H9 (cell line): Measurements from ENCODE around the gene AP4M1. TPM values are rescaled to one million over a fixed set of nuclear protein-coding genes. Genes with fewer than 3 reads are reported as not detected.

Experiments
- DNase-seq: peaks from one replicate; pipeline ENCODE4 v3.0.0-alpha.2; 2017
- H2AFZ ChIP-seq: one replicate; pipeline ENCODE4 v1.6.1; 2013; ENCODE audit warnings: mild to moderate bottlenecking, low read length, control low read depth, moderate library complexity
- H2AK5ac ChIP-seq: 2 replicates; pipeline ENCODE4 v1.6.1; 2013; ENCODE audit warnings: low read length, control low read depth, mixed read lengths; ENCODE audit not compliant: insufficient read length
- H2BK120ac ChIP-seq: one replicate; pipeline ENCODE4 v1.6.1; 2013; ENCODE audit warnings: low read depth, mild to moderate bottlenecking, low read length, control low read depth, inconsistent platforms; ENCODE audit not compliant: poor library complexity, severe bottlenecking
- H2BK12ac ChIP-seq: 2 replicates; pipeline ENCODE4 v1.6.1; 2013; ENCODE audit warnings: low read length, control low read depth, mixed read lengths, low read depth; ENCODE audit not compliant: insufficient read length
- H2BK15ac ChIP-seq: 2 replicates; pipeline ENCODE4 v1.6.1; 2013; ENCODE audit warnings: low read depth, low read length, control low read depth
- H2BK20ac ChIP-seq: one replicate; pipeline ENCODE4 v1.6.1; 2013; ENCODE audit warnings: low read depth, mild to moderate bottlenecking, low read length, control low read depth, inconsistent platforms; ENCODE audit not compliant: poor library complexity, severe bottlenecking
- H2BK5ac ChIP-seq: 2 replicates; pipeline ENCODE4 v1.6.1; 2013; ENCODE audit warnings: low read length, control low read depth, mixed read lengths; ENCODE audit not compliant: insufficient read length
- H3K14ac ChIP-seq: 2 replicates; pipeline ENCODE4 v1.6.1; 2013; ENCODE audit warnings: low read length, control low read depth; ENCODE audit not compliant: insufficient read depth
- H3K18ac ChIP-seq: 2 replicates; pipeline ENCODE4 v1.6.1; 2013; ENCODE audit warnings: low read depth, mild to moderate bottlenecking, mixed read lengths, low read length, control low read depth; ENCODE audit not compliant: insufficient read length
- H3K23ac ChIP-seq: 2 replicates; pipeline ENCODE4 v1.6.1; 2013; ENCODE audit warnings: low read length, control low read depth, mixed read lengths, low read depth; ENCODE audit not compliant: insufficient read length
- H3K23me2 ChIP-seq: 2 replicates; pipeline ENCODE4 v1.6.1; 2013; ENCODE audit warnings: low read depth, mild to moderate bottlenecking, mixed read lengths, low read length, control low read depth; ENCODE audit not compliant: insufficient read length, poor library complexity, severe bottlenecking
- H3K27ac ChIP-seq: 2 replicates; pipeline ENCODE4 v1.5.1; 2013; ENCODE audit warnings: low read length, control low read depth, mixed read lengths, low read depth; ENCODE audit not compliant: insufficient read length
- H3K27me3 ChIP-seq: 2 replicates; pipeline ENCODE4 v1.6.1; 2013; ENCODE audit warnings: low read length, control low read depth, inconsistent platforms; ENCODE audit not compliant: insufficient read depth
- H3K4ac ChIP-seq: 2 replicates; pipeline ENCODE4 v1.6.1; 2013; ENCODE audit warnings: low read depth, mild to moderate bottlenecking, control low read depth, inconsistent platforms, low read length, moderate library complexity
- H3K4me1 ChIP-seq: 2 replicates; pipeline ENCODE4 v1.6.1; 2013; ENCODE audit warnings: low read length, control low read depth, inconsistent platforms; ENCODE audit not compliant: insufficient read depth
- H3K4me2 ChIP-seq: 2 replicates; pipeline ENCODE4 v1.6.1; 2013; ENCODE audit warnings: low read length, control low read depth, mixed read lengths; ENCODE audit not compliant: insufficient read length, insufficient read depth
- H3K56ac ChIP-seq: 2 replicates; pipeline ENCODE4 v1.6.1; 2013; ENCODE audit warnings: low read depth, mild to moderate bottlenecking, mixed read lengths, low read length, control low read depth; ENCODE audit not compliant: insufficient read length
- H3K79me1 ChIP-seq: 2 replicates; pipeline ENCODE4 v1.6.1; 2013; ENCODE audit warnings: low read depth, mild to moderate bottlenecking, moderate library complexity, low read length, control low read depth, inconsistent platforms; ENCODE audit not compliant: insufficient read depth, poor library complexity, severe bottlenecking
- H3K79me2 ChIP-seq: 2 replicates; pipeline ENCODE4 v1.6.1; 2013; ENCODE audit warnings: low read length, control low read depth, inconsistent platforms; ENCODE audit not compliant: insufficient read depth
- H3K9ac ChIP-seq: 2 replicates; pipeline ENCODE4 v1.6.1; 2013; ENCODE audit warnings: low read length, control low read depth, mixed read lengths; ENCODE audit not compliant: insufficient read length; ENCODE audit errors: extremely low read depth
- H3K9me3 ChIP-seq: one replicate; pipeline ENCODE4 v1.6.1; 2013; ENCODE audit warnings: low read depth, low read length, inconsistent platforms; ENCODE audit not compliant: control insufficient read depth
- H3T11ph ChIP-seq: one replicate; pipeline ENCODE4 v1.6.1; 2013; ENCODE audit warnings: mild to moderate bottlenecking, low read length, control low read depth, inconsistent platforms
- H4K20me1 ChIP-seq: one replicate; pipeline ENCODE4 v1.6.1; 2013; ENCODE audit not compliant: control insufficient read depth, insufficient read length, insufficient read depth
- H4K5ac ChIP-seq: 2 replicates; pipeline ENCODE4 v1.6.1; 2013; ENCODE audit warnings: low read depth, mild to moderate bottlenecking, mixed read lengths, low read length, control low read depth; ENCODE audit not compliant: insufficient read length
- H4K8ac ChIP-seq: replicated peaks from 2 replicates; pipeline ENCODE4 v1.6.1; 2013; ENCODE audit warnings: low read length, control low read depth, mixed read lengths, low read depth; ENCODE audit not compliant: insufficient read length
- H4K91ac ChIP-seq: 2 replicates; pipeline ENCODE4 v1.6.1; 2013; ENCODE audit warnings: low read depth, mild to moderate bottlenecking, moderate library complexity, mixed read lengths, low read length, control low read depth; ENCODE audit not compliant: insufficient read length
- H3K27ac Mint-ChIP-seq, 3 experiments: 2 replicates in 2 of 3; 3 replicates in 1 of 3; pipeline ENCODE4 v1.8.0; 2020 to 2021; ENCODE audit warnings: mixed read lengths in 3 of 3, mild to moderate bottlenecking in 1 of 3, moderate library complexity in 1 of 3
- H3K27me3 Mint-ChIP-seq: 2 replicates; pipeline ENCODE4 v1.8.0; 2021; ENCODE audit warnings: low read depth, mild to moderate bottlenecking, moderate library complexity, mixed read lengths
- H3K36me3 Mint-ChIP-seq, 3 experiments: 2 replicates in 2 of 3; 3 replicates in 1 of 3; pipeline ENCODE4 v1.8.0; 2020 to 2021; ENCODE audit warnings: low read depth in 3 of 3, mixed read lengths in 3 of 3; ENCODE audit not compliant: insufficient read depth in 1 of 3
- H3K4me1 Mint-ChIP-seq, 2 experiments: 2 replicates each; pipeline ENCODE4 v1.8.0; 2020; ENCODE audit warnings: mixed read lengths in 2 of 2
- H3K4me3 Mint-ChIP-seq, 2 experiments: 2 replicates in 1 of 2; 3 replicates in 1 of 2; pipeline ENCODE4 v1.8.0; 2020 to 2021; ENCODE audit warnings: mild to moderate bottlenecking in 2 of 2, mixed read lengths in 2 of 2, moderate library complexity in 1 of 2
- H3K9me3 Mint-ChIP-seq, 2 experiments: 2 replicates in 1 of 2; 3 replicates in 1 of 2; pipeline ENCODE4 v1.8.0; 2020; ENCODE audit warnings: mild to moderate bottlenecking in 2 of 2, mixed read lengths in 2 of 2, moderate library complexity in 1 of 2
- WGBS: extraction: QIAGEN DNeasy Blood & Tissue Kit; methylation state at CpG from one replicate; pipeline ENCODE4 v1.1.7; 2013; ENCODE audit warnings: missing lambda C conversion rate, low lambda C conversion rate, mixed read lengths; ENCODE audit not compliant: insufficient read length; ENCODE audit errors: extremely low coverage; 5-methylcytosine and 5-hydroxymethylcytosine counted together
- total RNA-seq: library from RNA; stranded (reverse); gene quantifications from 2 replicates; pipeline ENCODE4 v1.2.1, GENCODE V29; 2021
- TF ChIP-seq, protein P1 (sequence below): fragments of 200-600 bp; sonication (generic); conservative IDR thresholded peaks from 3 replicates; pipeline ENCODE4 v1.8.0; 2021; ENCODE audit warnings: antibody characterized with exemption, mild to moderate bottlenecking

Gene AP4M1
- total RNA-seq, 1 experiment from 2014 or later, result 18.8 TPM

- H2BK5ac ChIP-seq, result no peak overlapping the region
- no peak overlapping the region for H3K9ac ChIP-seq
- no peaks in the 10 kb centered on the region for H3K79me1 ChIP-seq
- H3K79me2 ChIP-seq, result no peaks in the 10 kb centered on the region
- no peak overlapping the region for H3K4ac ChIP-seq
- no peaks in the 10 kb centered on the region for H3K23me2 ChIP-seq
- no peak for DNase-seq
- H3T11ph ChIP-seq, result no peak overlapping the region
- H4K5ac ChIP-seq, result no peak overlapping the region
- no peak overlapping the region for H2BK20ac ChIP-seq
- WGBS, result no CpG with 5 or more reads among the region's 11 CpGs
- no peaks in the 10 kb centered on the region for H3K4me1 Mint-ChIP-seq
- no peak overlapping the region for H3K56ac ChIP-seq
- no peak overlapping the region for H3K4me3 Mint-ChIP-seq
- H3K27ac ChIP-seq, result no peak overlapping the region
- H3K14ac ChIP-seq, result no peak overlapping the region
- H3K18ac ChIP-seq, result no peak overlapping the region
- H3K27me3 Mint-ChIP-seq, result no peaks in the 10 kb centered on the region; the same call in 1 of the 2 replicates
- H3K27ac Mint-ChIP-seq, result no peak overlapping the region; a peak in 1 of 7 replicates
- H2AFZ ChIP-seq, result no peak overlapping the region
- no peak overlapping the region for H2BK12ac ChIP-seq
- no peak overlapping the region for H2AK5ac ChIP-seq
- no peak overlapping the region for H4K8ac ChIP-seq
- H3K9me3 ChIP-seq, result no peaks in the 10 kb centered on the region
- H4K91ac ChIP-seq, result no peak overlapping the region
- H3K4me1 ChIP-seq, result no peaks in the 10 kb centered on the region
- H2BK15ac ChIP-seq, result no peak overlapping the region
- H3K27me3 ChIP-seq, result no peaks in the 10 kb centered on the region
- H2BK120ac ChIP-seq, result no peak overlapping the region
- H4K20me1 ChIP-seq, result no peaks in the 10 kb centered on the region
- no peak overlapping the region for H3K4me2 ChIP-seq
- no peak overlapping the region for H3K23ac ChIP-seq
- peaks cover 63 to 87% (median 86%) of the 10 kb centered on the region in 3 experiments for H3K36me3 Mint-ChIP-seq
- H3K9me3 Mint-ChIP-seq, result no peaks in the 10 kb centered on the region
- TF ChIP-seq, protein P1, sequence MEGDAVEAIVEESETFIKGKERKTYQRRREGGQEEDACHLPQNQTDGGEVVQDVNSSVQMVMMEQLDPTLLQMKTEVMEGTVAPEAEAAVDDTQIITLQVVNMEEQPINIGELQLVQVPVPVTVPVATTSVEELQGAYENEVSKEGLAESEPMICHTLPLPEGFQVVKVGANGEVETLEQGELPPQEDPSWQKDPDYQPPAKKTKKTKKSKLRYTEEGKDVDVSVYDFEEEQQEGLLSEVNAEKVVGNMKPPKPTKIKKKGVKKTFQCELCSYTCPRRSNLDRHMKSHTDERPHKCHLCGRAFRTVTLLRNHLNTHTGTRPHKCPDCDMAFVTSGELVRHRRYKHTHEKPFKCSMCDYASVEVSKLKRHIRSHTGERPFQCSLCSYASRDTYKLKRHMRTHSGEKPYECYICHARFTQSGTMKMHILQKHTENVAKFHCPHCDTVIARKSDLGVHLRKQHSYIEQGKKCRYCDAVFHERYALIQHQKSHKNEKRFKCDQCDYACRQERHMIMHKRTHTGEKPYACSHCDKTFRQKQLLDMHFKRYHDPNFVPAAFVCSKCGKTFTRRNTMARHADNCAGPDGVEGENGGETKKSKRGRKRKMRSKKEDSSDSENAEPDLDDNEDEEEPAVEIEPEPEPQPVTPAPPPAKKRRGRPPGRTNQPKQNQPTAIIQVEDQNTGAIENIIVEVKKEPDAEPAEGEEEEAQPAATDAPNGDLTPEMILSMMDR, result no peak
These were observed 6.4 kb downstream of the AP4M1 start for GRCh38 chr7:100107890-100108289.
